GM11168 (cell line): ENCODE data around the gene CDC25A.
"Not testable (repeated sequence)": the region's sequence is repeated elsewhere in the genome, so short reads cannot be mapped to it uniquely, and the experiment has no call there.

ENCODE experiments used
- in situ Hi-C: fragments of 300-500 bp; cut with MboI; formaldehyde crosslinking; loops from one replicate; pipeline ENCODE4 v1.12.0; 2022; ENCODE audit warnings: low sequenced_read_pairs; ENCODE audit not compliant: unreplicated experiment

The CDC25A gene

DNA sequence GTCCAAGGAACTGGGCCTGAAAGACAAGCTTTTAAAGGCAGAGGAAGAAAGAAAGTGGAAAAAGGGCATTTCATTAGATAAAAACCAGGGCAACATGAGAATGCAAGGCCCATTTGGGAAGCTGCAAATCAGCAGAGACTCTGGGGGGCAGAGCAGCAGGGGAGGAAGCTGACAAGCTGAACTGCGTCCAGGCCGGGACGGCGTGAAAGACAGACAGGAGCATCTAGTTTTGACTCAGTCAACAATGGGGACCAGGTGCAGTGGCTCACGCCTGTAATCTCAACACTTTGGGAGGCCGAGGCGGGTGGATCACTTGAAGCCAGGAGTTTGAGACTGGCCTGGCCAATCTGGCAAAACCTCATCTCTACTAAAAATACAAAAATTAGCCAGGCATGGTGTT, 69.9 kb downstream of the CDC25A start:
- in situ Hi-C loops, result no loop called here

DNA sequence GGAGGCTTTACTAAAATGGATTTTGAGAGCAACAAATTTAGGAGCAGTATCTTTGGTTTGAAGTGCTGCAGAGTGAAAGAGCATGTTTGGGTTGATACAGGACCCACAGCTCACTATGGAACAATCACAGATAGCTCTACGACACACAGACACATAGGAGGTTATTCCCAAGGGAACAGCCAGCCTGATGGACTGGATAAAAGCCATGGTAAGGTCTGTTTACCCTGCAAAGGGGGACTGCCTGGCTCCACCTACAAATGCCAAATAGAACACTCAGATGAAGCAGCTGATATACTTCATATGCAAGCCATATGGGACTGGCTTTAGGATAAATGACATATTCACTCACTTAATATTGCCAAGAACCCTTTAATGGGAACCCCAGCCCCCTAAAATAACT, 75.4 kb downstream of the CDC25A start:
- in situ Hi-C loops, result no loop called here

DNA sequence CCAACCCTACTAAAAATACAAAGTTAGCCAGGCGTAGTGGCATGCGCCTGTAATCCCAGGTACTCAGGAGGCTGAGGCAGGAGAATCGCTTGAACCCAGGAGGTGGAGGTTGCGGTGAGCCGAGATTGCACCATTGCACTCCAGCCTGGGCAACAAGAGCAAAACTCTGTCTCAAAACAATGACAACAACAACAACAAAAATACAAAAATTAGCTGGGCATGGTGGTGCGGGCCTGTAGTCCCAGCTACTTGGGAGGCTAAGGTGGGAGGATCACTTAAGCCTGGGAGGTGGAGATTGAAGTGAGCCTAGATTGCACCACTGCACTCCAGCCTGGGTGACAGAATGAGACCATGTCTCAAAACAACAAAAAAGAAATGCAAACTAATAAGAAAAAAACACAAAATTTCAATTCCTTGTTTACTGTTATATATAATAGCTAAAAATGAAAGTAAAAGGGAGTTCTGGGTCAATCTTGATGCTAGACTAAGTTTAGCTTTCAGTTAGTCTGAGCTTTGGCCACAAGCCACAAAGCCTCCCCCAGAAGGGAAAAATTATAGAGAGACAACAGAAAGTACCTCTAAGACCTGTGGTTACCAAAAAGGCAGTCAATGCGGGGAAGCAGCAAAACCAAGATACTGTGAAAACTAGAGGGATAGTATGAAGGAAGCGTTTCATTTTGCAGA, 76.0 kb downstream of the CDC25A start:
- in situ Hi-C loops, result not testable (repeated sequence)

DNA sequence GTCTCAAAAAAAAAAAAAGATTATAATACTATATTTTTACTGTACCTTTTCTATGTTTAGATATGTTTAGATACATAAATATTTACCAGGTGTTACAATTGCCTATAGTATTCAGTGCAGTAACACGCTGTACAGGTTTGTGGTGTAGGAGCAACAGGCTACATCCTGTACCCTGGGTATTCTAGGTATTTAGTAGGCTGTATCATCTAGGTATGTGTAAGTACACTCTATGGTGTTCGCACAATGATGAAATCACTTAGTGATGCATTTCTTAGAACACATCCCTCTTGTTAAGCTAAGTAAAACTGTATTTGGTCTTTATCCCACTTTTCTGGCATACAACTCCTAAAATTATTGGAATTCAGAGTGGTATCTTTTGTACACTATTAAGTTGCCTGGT, 77.8 kb downstream of the CDC25A start:
- in situ Hi-C loops, result no loop called here

DNA sequence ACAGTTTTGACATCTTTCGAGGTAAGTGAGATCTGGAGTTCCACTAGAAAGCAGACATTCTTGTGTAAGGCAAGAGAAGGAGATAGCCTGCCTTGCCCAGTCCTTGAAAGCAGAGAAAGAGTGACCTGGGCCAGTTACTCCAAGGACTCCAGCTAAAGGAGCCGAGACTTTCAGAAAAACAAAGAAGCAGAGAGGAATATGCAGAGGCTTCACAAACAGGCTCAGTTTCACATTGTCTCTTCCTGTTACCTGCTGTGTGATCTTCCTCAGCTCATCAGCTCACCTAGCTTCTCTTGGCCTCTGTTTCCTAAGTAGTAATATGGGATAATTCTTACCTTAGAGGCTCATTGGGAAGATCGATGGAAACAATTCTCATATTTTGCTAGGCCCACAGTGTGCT, 81.0 kb downstream of the CDC25A start:
- in situ Hi-C loops, result no loop called here
